HepG2 (cell line): ENCODE measurements around the gene VSIG10L. TPM values are rescaled to one million over a fixed set of nuclear protein-coding genes. Genes with fewer than 3 reads are reported as not detected.
A peak's percentile ranks its signal among the peaks of the same experiment; 100 is the strongest.

ENCODE experiments used
- GFI1 ChIP-seq: sonication (generic); formaldehyde crosslinking; IDR thresholded peaks from 2 replicates; pipeline ENCODE4 v1.5.0; 2020; ENCODE audit warnings: missing genetic modification reagents, mild to moderate bottlenecking, borderline replicate concordance
- HINFP ChIP-seq: sonication (generic); formaldehyde crosslinking; IDR thresholded peaks from 2 replicates; pipeline ENCODE4 v1.4.0; 2020; ENCODE audit warnings: low read depth, mild to moderate bottlenecking, missing genetic modification reagents
- HIVEP1 ChIP-seq: sonication (generic); formaldehyde crosslinking; IDR thresholded peaks from 2 replicates; pipeline ENCODE4 v1.4.0; 2020; ENCODE audit warnings: mild to moderate bottlenecking, missing genetic modification reagents
- KDM5B ChIP-seq: sonication (generic); formaldehyde crosslinking; IDR thresholded peaks from 2 replicates; pipeline ENCODE4 v1.4.0; 2020; ENCODE audit warnings: missing genetic modification reagents, mild to moderate bottlenecking, borderline replicate concordance
- KDM6A ChIP-seq: IDR thresholded peaks from 2 replicates; pipeline ENCODE4 v1.6.1; 2016; ENCODE audit warnings: low read depth
- KLF15 ChIP-seq: sonication (generic); formaldehyde crosslinking; IDR thresholded peaks from 2 replicates; pipeline ENCODE4 v1.8.1; 2023; ENCODE audit warnings: borderline replicate concordance, mild to moderate bottlenecking, inconsistent platforms, missing genetic modification reagents, mixed read lengths
- MAFG ChIP-seq: sonication (generic); formaldehyde crosslinking; IDR thresholded peaks from 2 replicates; pipeline ENCODE4 v1.5.1; 2020; ENCODE audit warnings: mild to moderate bottlenecking, missing genetic modification reagents
- MYC ChIP-seq: sonication (generic); formaldehyde crosslinking; IDR thresholded peaks from 2 replicates; pipeline ENCODE4 v1.9.0; 2021; ENCODE audit warnings: missing genetic modification reagents, borderline replicate concordance
- SP4 ChIP-seq: sonication (generic); formaldehyde crosslinking; IDR thresholded peaks from 2 replicates; pipeline ENCODE4 v1.8.1; 2023; ENCODE audit warnings: mild to moderate bottlenecking, missing genetic modification reagents
- SP5 ChIP-seq: IDR thresholded peaks from 2 replicates; pipeline ENCODE4 v1.6.1; 2016; ENCODE audit warnings: low read depth, borderline replicate concordance
- ZNF263 ChIP-seq: sonication (generic); formaldehyde crosslinking; IDR thresholded peaks from 2 replicates; pipeline ENCODE4 v1.4.0; 2020; ENCODE audit warnings: missing genetic modification reagents
- ZNF329 ChIP-seq: sonication (generic); formaldehyde crosslinking; IDR thresholded peaks from 2 replicates; pipeline ENCODE4 v1.9.0; 2021; ENCODE audit warnings: low read depth, mild to moderate bottlenecking, missing genetic modification reagents
- ZNF772 ChIP-seq: sonication (generic); formaldehyde crosslinking; IDR thresholded peaks from 2 replicates; pipeline ENCODE4 v1.5.0; 2020; ENCODE audit warnings: mild to moderate bottlenecking, missing genetic modification reagents
- polyA plus RNA-seq, 8 experiments: library from polyadenylated mRNA; depleted of rRNA in 3 of 8; stranded (reverse) in 7 of 8; unstranded in 1 of 8; fragments of >200 nt; fragmentation: Illumina TruSeq in 4 of 8; extraction: Trizol in 4 of 8; gene quantifications; 2 replicates each; pipeline versions ENCODE4 v1.2.1 to v1.2.3, GENCODE V29; 2011 to 2016; ENCODE audit warnings: low read depth in 4 of 8, missing spikeins in 1 of 8, mixed read lengths in 1 of 8; ENCODE audit not compliant: insufficient read depth in 1 of 8
- total RNA-seq, 5 experiments: library from RNA; depleted of rRNA; stranded (reverse); fragments of >200 nt; fragmentation: Illumina TruSeq; extraction: Trizol; gene quantifications; 2 replicates each; pipeline ENCODE4 v1.2.3, GENCODE V29; 2016; ENCODE audit warnings: low read depth in 1 of 5
- TF ChIP-seq, protein P1 (sequence below): sonication (generic); formaldehyde crosslinking; IDR thresholded peaks from 2 replicates; pipeline ENCODE4 v1.5.0; 2020; ENCODE audit warnings: mild to moderate bottlenecking, missing genetic modification reagents, borderline replicate concordance
- TF ChIP-seq, protein P2 (sequence below): sonication (generic); formaldehyde crosslinking; IDR thresholded peaks from 2 replicates; pipeline ENCODE4 v1.5.0; 2020; ENCODE audit warnings: mild to moderate bottlenecking, missing genetic modification reagents
- TF ChIP-seq, protein P3 (sequence below): sonication (generic); formaldehyde crosslinking; IDR thresholded peaks from 2 replicates; pipeline ENCODE4 v1.4.0; 2020; ENCODE audit warnings: mild to moderate bottlenecking, missing genetic modification reagents
- TF ChIP-seq, protein P4 (sequence below): sonication (generic); formaldehyde crosslinking; conservative IDR thresholded peaks from 2 replicates; pipeline ENCODE4 v1.4.0; 2020; ENCODE audit warnings: missing genetic modification reagents

The VSIG10L gene
- total and polyA plus RNA-seq, 2 of the 13 experiments (the other 11 are each of a cell fraction or from before 2014, with no cell fraction given), result 2.7 to 8.5 TPM

DNA sequence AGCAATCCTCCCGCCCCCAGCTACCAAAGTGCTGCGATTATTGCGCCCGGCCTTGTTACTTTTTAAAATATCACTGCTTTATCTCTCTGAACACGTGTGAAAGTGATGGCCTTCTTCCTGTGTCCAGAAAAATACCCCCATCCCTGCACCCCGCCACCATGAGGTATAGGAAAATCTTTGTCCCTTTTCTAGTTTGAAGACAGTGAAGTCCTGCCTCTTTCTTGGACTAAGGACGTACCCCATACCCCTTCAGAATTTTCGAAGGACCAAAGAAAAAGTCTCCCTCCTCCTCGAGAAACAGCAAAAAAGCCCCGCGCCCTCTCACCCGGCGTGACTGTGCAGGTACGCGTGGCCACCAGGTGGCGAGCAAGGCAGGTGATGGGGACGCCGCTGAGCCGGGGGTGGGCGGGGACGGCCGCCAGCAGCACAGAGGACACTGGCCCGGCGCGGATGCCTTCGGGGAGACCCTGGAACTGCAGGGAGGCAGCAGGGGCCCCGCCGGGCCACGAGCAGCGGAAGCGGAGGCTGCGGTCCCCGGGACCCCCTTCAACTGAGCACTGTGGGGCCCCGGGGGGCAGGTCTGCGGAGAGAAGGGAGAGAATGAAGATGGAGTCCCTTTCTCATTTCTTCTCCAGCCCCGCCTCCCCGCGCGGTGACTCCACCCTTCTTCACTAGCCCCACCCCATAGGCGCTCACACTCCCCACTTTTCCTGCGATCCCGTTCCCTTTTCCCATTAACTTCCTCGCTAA is 3.2 kb downstream of the VSIG10L start (continued):
- TF ChIP-seq KDM6A (CRISPR knock-in tag) (no peak), GFI1 (no peak), MYC (peak; percentile 60; the same call in 1 of the 2 replicates), ZNF329 (0 out of 2 replicates have a peak, but pooled peaks have one; percentile 14), SP4 (peak; percentile 65), MAFG (no peak), HIVEP1 (CRISPR knock-in tag) (peak; percentile 42; the same call in 1 of the 2 replicates), ZNF263 (CRISPR knock-in tag) (peak; percentile 77; the same call in 1 of the 2 replicates), KDM5B (CRISPR knock-in tag) (0 out of 2 replicates have a peak, but pooled peaks have one; percentile 30), SP5 (CRISPR knock-in tag) (peak; percentile 59), ZNF772 (CRISPR knock-in tag) (0 out of 2 replicates have a peak, but pooled peaks have one; percentile 12), HINFP (no peak), KLF15 (CRISPR knock-in tag) (no peak)
- TF ChIP-seq, protein P1, sequence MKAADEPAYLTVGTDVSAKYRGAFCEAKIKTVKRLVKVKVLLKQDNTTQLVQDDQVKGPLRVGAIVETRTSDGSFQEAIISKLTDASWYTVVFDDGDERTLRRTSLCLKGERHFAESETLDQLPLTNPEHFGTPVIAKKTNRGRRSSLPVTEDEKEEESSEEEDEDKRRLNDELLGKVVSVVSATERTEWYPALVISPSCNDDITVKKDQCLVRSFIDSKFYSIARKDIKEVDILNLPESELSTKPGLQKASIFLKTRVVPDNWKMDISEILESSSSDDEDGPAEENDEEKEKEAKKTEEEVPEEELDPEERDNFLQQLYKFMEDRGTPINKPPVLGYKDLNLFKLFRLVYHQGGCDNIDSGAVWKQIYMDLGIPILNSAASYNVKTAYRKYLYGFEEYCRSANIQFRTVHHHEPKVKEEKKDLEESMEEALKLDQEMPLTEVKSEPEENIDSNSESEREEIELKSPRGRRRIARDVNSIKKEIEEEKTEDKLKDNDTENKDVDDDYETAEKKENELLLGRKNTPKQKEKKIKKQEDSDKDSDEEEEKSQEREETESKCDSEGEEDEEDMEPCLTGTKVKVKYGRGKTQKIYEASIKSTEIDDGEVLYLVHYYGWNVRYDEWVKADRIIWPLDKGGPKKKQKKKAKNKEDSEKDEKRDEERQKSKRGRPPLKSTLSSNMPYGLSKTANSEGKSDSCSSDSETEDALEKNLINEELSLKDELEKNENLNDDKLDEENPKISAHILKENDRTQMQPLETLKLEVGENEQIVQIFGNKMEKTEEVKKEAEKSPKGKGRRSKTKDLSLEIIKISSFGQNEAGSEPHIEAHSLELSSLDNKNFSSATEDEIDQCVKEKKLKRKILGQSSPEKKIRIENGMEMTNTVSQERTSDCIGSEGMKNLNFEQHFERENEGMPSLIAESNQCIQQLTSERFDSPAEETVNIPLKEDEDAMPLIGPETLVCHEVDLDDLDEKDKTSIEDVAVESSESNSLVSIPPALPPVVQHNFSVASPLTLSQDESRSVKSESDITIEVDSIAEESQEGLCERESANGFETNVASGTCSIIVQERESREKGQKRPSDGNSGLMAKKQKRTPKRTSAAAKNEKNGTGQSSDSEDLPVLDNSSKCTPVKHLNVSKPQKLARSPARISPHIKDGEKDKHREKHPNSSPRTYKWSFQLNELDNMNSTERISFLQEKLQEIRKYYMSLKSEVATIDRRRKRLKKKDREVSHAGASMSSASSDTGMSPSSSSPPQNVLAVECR (CRISPR knock-in tag), result peak; percentile 35; the same call in 1 of the 2 replicates
- TF ChIP-seq, protein P2, sequence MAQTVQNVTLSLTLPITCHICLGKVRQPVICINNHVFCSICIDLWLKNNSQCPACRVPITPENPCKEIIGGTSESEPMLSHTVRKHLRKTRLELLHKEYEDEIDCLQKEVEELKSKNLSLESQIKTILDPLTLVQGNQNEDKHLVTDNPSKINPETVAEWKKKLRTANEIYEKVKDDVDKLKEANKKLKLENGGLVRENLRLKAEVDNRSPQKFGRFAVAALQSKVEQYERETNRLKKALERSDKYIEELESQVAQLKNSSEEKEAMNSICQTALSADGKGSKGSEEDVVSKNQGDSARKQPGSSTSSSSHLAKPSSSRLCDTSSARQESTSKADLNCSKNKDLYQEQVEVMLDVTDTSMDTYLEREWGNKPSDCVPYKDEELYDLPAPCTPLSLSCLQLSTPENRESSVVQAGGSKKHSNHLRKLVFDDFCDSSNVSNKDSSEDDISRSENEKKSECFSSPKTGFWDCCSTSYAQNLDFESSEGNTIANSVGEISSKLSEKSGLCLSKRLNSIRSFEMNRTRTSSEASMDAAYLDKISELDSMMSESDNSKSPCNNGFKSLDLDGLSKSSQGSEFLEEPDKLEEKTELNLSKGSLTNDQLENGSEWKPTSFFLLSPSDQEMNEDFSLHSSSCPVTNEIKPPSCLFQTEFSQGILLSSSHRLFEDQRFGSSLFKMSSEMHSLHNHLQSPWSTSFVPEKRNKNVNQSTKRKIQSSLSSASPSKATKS (CRISPR knock-in tag), result no peak
- TF ChIP-seq, protein P3, sequence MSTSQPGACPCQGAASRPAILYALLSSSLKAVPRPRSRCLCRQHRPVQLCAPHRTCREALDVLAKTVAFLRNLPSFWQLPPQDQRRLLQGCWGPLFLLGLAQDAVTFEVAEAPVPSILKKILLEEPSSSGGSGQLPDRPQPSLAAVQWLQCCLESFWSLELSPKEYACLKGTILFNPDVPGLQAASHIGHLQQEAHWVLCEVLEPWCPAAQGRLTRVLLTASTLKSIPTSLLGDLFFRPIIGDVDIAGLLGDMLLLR (CRISPR knock-in tag), result 0 out of 2 replicates have a peak, but pooled peaks have one; percentile 30
- TF ChIP-seq, protein P4, sequence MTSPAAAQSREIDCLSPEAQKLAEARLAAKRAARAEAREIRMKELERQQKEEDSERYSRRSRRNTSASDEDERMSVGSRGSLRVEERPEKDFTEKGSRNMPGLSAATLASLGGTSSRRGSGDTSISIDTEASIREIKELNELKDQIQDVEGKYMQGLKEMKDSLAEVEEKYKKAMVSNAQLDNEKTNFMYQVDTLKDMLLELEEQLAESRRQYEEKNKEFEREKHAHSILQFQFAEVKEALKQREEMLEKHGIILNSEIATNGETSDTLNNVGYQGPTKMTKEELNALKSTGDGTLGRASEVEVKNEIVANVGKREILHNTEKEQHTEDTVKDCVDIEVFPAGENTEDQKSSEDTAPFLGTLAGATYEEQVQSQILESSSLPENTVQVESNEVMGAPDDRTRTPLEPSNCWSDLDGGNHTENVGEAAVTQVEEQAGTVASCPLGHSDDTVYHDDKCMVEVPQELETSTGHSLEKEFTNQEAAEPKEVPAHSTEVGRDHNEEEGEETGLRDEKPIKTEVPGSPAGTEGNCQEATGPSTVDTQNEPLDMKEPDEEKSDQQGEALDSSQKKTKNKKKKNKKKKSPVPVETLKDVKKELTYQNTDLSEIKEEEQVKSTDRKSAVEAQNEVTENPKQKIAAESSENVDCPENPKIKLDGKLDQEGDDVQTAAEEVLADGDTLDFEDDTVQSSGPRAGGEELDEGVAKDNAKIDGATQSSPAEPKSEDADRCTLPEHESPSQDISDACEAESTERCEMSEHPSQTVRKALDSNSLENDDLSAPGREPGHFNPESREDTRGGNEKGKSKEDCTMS (CRISPR knock-in tag), result no peak
